ENCODE data around the gene PIK3CA.

- TF ChIP-seq TAF1 (IDR thresholded peaks at IDR 0.05; ENCODE audit: borderline replicate concordance, insufficient read depth, low read length) (no peak), POLR2AphosphoS5 (IDR thresholded peaks at IDR 0.05; ENCODE audit: low read depth, low read length) (no peak), REST (IDR thresholded peaks at IDR 0.05; ENCODE audit: insufficient read depth in 1 of 2, low read depth in 2 of 2, low read length in 2 of 2) (no peak), FOXP2 (optimal IDR thresholded peaks at IDR 0.05; ENCODE audit: borderline replicate concordance, extremely low read depth, extremely low read length, insufficient read depth) (no peak), SIN3A (IDR thresholded peaks at IDR 0.05; ENCODE audit: borderline replicate concordance, insufficient read depth, low read length) (no peak)
These were observed 2.5 kb downstream of the PIK3CA start for GRCh38 chr3:179150610-179151009.
